HG02571 (cell line): ENCODE measurements around the gene CCDC158.
"Not testable (repeated sequence)": the region's sequence is repeated elsewhere in the genome, so short reads cannot be mapped to it uniquely, and the experiment has no call there.

Experiments used
- ATAC-seq: cut with Tn5 transposase; IDR thresholded peaks from one replicate; pipeline ENCODE4 v1.9.1; 2021; ENCODE audit warnings: mild to moderate bottlenecking, moderate library complexity; ENCODE audit not compliant: unreplicated experiment

CCDC158 gene

GRCh38 chr4:76373919-76374552 is 46.9 kb downstream of the CCDC158 start:
- no peak for ATAC-seq

GRCh38 chr4:76366737-76367136 is 54.2 kb downstream of the CCDC158 start:
- ATAC-seq = no peak

GRCh38 chr4:76365636-76366035 is 55.3 kb downstream of the CCDC158 start:
- ATAC-seq = no peak

GRCh38 chr4:76364763-76365162 is 56.2 kb downstream of the CCDC158 start:
- no peak for ATAC-seq

GRCh38 chr4:76363556-76364290 is 57.2 kb downstream of the CCDC158 start:
- no peak for ATAC-seq

- no peak for ATAC-seq
Observed at GRCh38 chr4:76361689-76362412, 59.1 kb downstream of the CCDC158 start.

- ATAC-seq = not testable (repeated sequence)
Observed at GRCh38 chr4:76359881-76360466, 61.0 kb downstream of the CCDC158 start.

GRCh38 chr4:76357981-76358380 is 63.0 kb downstream of the CCDC158 start:
- no peak for ATAC-seq

GRCh38 chr4:76354517-76355473 is 66.1 kb downstream of the CCDC158 start:
- no peak for ATAC-seq

- no peak for ATAC-seq
Observed at GRCh38 chr4:76342803-76343202, 78.1 kb downstream of the CCDC158 start.

- ATAC-seq = no peak
Observed at GRCh38 chr4:76342191-76342590, 78.8 kb downstream of the CCDC158 start.

- no peak for ATAC-seq
Observed at GRCh38 chr4:76341063-76341462, 79.9 kb downstream of the CCDC158 start.

- no peak for ATAC-seq
Observed at GRCh38 chr4:76339364-76339763, 81.6 kb downstream of the CCDC158 start.

- ATAC-seq = no peak
Observed at GRCh38 chr4:76334885-76335284, 86.1 kb downstream of the CCDC158 start.

- no peak for ATAC-seq
Observed at GRCh38 chr4:76326515-76326914, 94.4 kb downstream of the CCDC158 start.

- ATAC-seq = no peak
Observed at GRCh38 chr4:76325072-76325471, 95.9 kb downstream of the CCDC158 start.

GRCh38 chr4:76322236-76322635 is 98.7 kb downstream of the CCDC158 start:
- ATAC-seq = no peak

GRCh38 chr4:76316131-76316530 is 104.8 kb downstream of the CCDC158 start:
- ATAC-seq = no peak

- ATAC-seq = no peak
Observed at GRCh38 chr4:76315267-76315918, 105.5 kb downstream of the CCDC158 start.

GRCh38 chr4:76313547-76313946 is 107.4 kb downstream of the CCDC158 start:
- ATAC-seq = no peak
